GM23338 (cell line): ENCODE data around the gene DNAJB8. TPM values are rescaled to one million over a fixed set of nuclear protein-coding genes. Genes with fewer than 3 reads are reported as not detected.

Experiments
- ATAC-seq: fragments of 200-7000 bp; cut with Tn5 transposase; 3 replicates; pipeline ENCODE4 v1.9.1; 2020
- DNase-seq: peaks from one replicate; pipeline ENCODE4 v3.0.0-alpha.2; 2015; ENCODE audit warnings: low spot score
- H2AFZ ChIP-seq: fragments of 200-600 bp; sonication (generic); 2 replicates; pipeline ENCODE4 v1.8.0; 2016; ENCODE audit warnings: antibody characterized with exemption, mild to moderate bottlenecking, moderate library complexity
- H3F3A ChIP-seq: fragments of 200-600 bp; sonication (generic); replicated peaks from 2 replicates; pipeline ENCODE4 v1.8.0; 2017; ENCODE audit warnings: antibody characterized with exemption, mixed run types, low read depth
- H3K27ac ChIP-seq: fragments of 200-600 bp; sonication (generic); 2 replicates; pipeline ENCODE4 v1.6.1; 2016; ENCODE audit warnings: low read depth
- H3K27me3 ChIP-seq: fragments of 200-600 bp; sonication (generic); 2 replicates; pipeline ENCODE4 v1.8.0; 2016; ENCODE audit warnings: mild to moderate bottlenecking, mixed run types, moderate library complexity; ENCODE audit not compliant: insufficient read depth
- H3K36me3 ChIP-seq: fragments of 200-600 bp; sonication (generic); 2 replicates; pipeline ENCODE4 v1.8.0; 2016; ENCODE audit warnings: mild to moderate bottlenecking; ENCODE audit not compliant: insufficient read depth
- H3K4me1 ChIP-seq: fragments of 200-600 bp; sonication (generic); 2 replicates; pipeline ENCODE4 v1.8.0; 2016; ENCODE audit warnings: mild to moderate bottlenecking, moderate library complexity; ENCODE audit not compliant: insufficient read depth
- H3K4me2 ChIP-seq: fragments of 200-600 bp; sonication (generic); 2 replicates; pipeline ENCODE4 v1.7.1; 2017; ENCODE audit warnings: mixed run types
- H3K4me3 ChIP-seq: fragments of 200-600 bp; sonication (generic); 2 replicates; pipeline ENCODE4 v1.6.1; 2016; ENCODE audit warnings: mixed run types
- H3K79me2 ChIP-seq: fragments of 200-600 bp; sonication (generic); replicated peaks from 2 replicates; pipeline ENCODE4 v1.8.0; 2017; ENCODE audit warnings: mild to moderate bottlenecking; ENCODE audit not compliant: insufficient read depth
- H3K9me2 ChIP-seq: fragments of 200-600 bp; sonication (generic); 2 replicates; pipeline ENCODE4 v1.8.0; 2017; ENCODE audit not compliant: insufficient read depth
- H4K20me1 ChIP-seq: fragments of 200-600 bp; sonication (generic); replicated peaks from 2 replicates; pipeline ENCODE4 v1.8.0; 2017; ENCODE audit warnings: mild to moderate bottlenecking; ENCODE audit not compliant: insufficient read depth
- H3K27ac Mint-ChIP-seq: 2 replicates; pipeline ENCODE4 v1.8.0; 2020; ENCODE audit warnings: inconsistent platforms, mild to moderate bottlenecking, moderate library complexity, mixed read lengths
- H3K27me3 Mint-ChIP-seq: 3 replicates; pipeline ENCODE4 v1.8.0; 2022; ENCODE audit warnings: low read depth, mild to moderate bottlenecking, moderate library complexity, mixed read lengths, inconsistent platforms; ENCODE audit not compliant: insufficient read depth, poor library complexity
- H3K36me3 Mint-ChIP-seq: 3 replicates; pipeline ENCODE4 v1.8.0; 2021; ENCODE audit warnings: low read depth, mild to moderate bottlenecking, inconsistent platforms, moderate library complexity, mixed read lengths
- H3K4me1 Mint-ChIP-seq: 3 replicates; pipeline ENCODE4 v1.8.0; 2020; ENCODE audit warnings: mild to moderate bottlenecking, inconsistent platforms, mixed read lengths
- H3K4me3 Mint-ChIP-seq: 3 replicates; pipeline ENCODE4 v1.8.0; 2021; ENCODE audit warnings: moderate library complexity, mild to moderate bottlenecking, inconsistent platforms, mixed read lengths
- H3K9me3 Mint-ChIP-seq: 3 replicates; pipeline ENCODE4 v1.8.0; 2020; ENCODE audit warnings: moderate library complexity, mild to moderate bottlenecking, inconsistent platforms, mixed read lengths
- CREB1 ChIP-seq: fragments of 250-450 bp; sonication (Bioruptor Pico); IDR thresholded peaks from 2 replicates; pipeline ENCODE4 v1.5.0; 2020; ENCODE audit warnings: low read depth, mild to moderate bottlenecking, moderate library complexity
- NANOG ChIP-seq: IDR thresholded peaks from 2 replicates; pipeline ENCODE4 v1.6.1; 2016; ENCODE audit warnings: antibody characterized with exemption, borderline replicate concordance
- POLR2AphosphoS5 ChIP-seq: IDR thresholded peaks from 2 replicates; pipeline ENCODE4 v1.6.1; 2016; ENCODE audit warnings: antibody characterized with exemption, low read depth
- STAT1 ChIP-seq: IDR thresholded peaks from one replicate; pipeline ENCODE4 v1.6.1; 2016; ENCODE audit warnings: antibody characterized with exemption; ENCODE audit not compliant: unreplicated experiment
- ZNF114 ChIP-seq: fragments of 250-450 bp; sonication (Bioruptor Pico); IDR thresholded peaks from 2 replicates; pipeline ENCODE4 v1.5.0; 2020; ENCODE audit warnings: mild to moderate bottlenecking, moderate library complexity
- ZNF331 ChIP-seq: fragments of 250-450 bp; sonication (Bioruptor Pico); IDR thresholded peaks from 2 replicates; pipeline ENCODE4 v1.5.0; 2020; ENCODE audit warnings: low read depth, mild to moderate bottlenecking, moderate library complexity
- ZNF462 ChIP-seq: fragments of 250-450 bp; sonication (Bioruptor Pico); IDR thresholded peaks from 2 replicates; pipeline ENCODE4 v1.5.0; 2020; ENCODE audit warnings: mild to moderate bottlenecking, moderate library complexity
- polyA plus RNA-seq: library from polyadenylated mRNA; unstranded; fragments of >200 nt; fragmentation: Nextera tagmentation; extraction: Ambion mirVana; gene quantifications from 2 replicates; pipeline ENCODE4 v1.2.1, GENCODE V29; 2016
- total RNA-seq: library from RNA; depleted of rRNA; stranded (reverse); fragments of >200 nt; shearing (Covaris generic); gene quantifications from 2 replicates; pipeline ENCODE4 v1.2.3, GENCODE V29; 2014

DNAJB8 gene
- total and polyA plus RNA-seq, 2 experiments from 2014 or later: not detected

- TF ChIP-seq ZNF462 (CRISPR knock-in tag) (no peak), NANOG (no peak), STAT1 (no peak)
Observed at GRCh38 chr3:128482175-128482574, 15.5 kb upstream of the DNAJB8 start (continued).

DNA sequence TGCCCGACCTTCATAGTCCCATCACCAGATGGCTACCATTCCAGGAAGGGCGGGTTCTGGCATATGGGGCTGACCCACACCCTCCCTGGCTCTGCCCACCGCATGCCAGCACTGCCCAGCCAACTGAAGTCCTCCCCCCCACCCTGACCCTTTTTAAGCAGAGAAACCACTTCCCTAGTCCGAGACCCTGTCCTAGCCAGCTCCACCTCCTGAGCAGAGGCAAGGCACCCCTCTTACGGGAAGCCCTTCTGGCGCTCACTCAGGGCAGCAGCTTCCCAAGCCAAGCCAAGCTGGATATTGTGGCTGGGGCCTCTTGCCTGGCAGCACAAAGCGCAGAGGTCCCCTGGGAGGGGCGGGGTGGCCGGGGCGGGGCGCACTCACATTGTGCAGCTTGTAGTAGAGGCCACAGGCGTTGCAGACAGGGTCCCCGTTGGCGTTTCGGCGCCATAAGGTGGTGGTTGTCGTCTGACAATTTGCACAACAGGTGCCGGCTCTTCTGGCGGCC lies 14.8 kb upstream of the DNAJB8 start:
- no peak overlapping the region for H2AFZ ChIP-seq
- H4K20me1 ChIP-seq: peaks cover 11% of the 10 kb centered on the region
- peaks cover 66% of the 10 kb centered on the region for H3K4me1 Mint-ChIP-seq
- peak overlapping the region; percentile 90 for H3K4me2 ChIP-seq
- DNase-seq (no peak), ATAC-seq (peak; percentile 21)
- peaks cover 98% of the 10 kb centered on the region for H3K27me3 Mint-ChIP-seq
- peak overlapping the region; percentile 53; the same call in 1 of the 2 replicates for H3K4me3 ChIP-seq
- H3K9me2 ChIP-seq: peaks cover 11% of the 10 kb centered on the region
- H3K27ac ChIP-seq: no peak overlapping the region
- no peak overlapping the region for H3K27ac Mint-ChIP-seq
- H3K4me1 ChIP-seq: peaks cover 51% of the 10 kb centered on the region
- TF ChIP-seq POLR2AphosphoS5 (no peak), ZNF331 (CRISPR knock-in tag) (no peak), CREB1 (no peak), ZNF114 (no peak)
- peaks cover 100% of the 10 kb centered on the region for H3K27me3 ChIP-seq
- no peaks in the 10 kb centered on the region; the same call in 1 of the 3 replicates for H3K9me3 Mint-ChIP-seq
- H3K36me3 ChIP-seq: no peaks in the 10 kb centered on the region
- no peaks in the 10 kb centered on the region for H3K79me2 ChIP-seq
- H3F3A ChIP-seq: peaks cover 21% of the 10 kb centered on the region
- peak overlapping the region; percentile 58 for H3K4me3 Mint-ChIP-seq
- no peaks in the 10 kb centered on the region; the same call in 2 of the 3 replicates for H3K36me3 Mint-ChIP-seq
